IPS-NIHi7 (cell line): ENCODE measurements around the gene CRISPLD2.

ENCODE experiments used
- DNase-seq: peaks from one replicate; pipeline ENCODE4 v3.0.0; 2012; ENCODE audit warnings: mixed read lengths; ENCODE audit errors: extremely low spot score

Gene CRISPLD2

DNA sequence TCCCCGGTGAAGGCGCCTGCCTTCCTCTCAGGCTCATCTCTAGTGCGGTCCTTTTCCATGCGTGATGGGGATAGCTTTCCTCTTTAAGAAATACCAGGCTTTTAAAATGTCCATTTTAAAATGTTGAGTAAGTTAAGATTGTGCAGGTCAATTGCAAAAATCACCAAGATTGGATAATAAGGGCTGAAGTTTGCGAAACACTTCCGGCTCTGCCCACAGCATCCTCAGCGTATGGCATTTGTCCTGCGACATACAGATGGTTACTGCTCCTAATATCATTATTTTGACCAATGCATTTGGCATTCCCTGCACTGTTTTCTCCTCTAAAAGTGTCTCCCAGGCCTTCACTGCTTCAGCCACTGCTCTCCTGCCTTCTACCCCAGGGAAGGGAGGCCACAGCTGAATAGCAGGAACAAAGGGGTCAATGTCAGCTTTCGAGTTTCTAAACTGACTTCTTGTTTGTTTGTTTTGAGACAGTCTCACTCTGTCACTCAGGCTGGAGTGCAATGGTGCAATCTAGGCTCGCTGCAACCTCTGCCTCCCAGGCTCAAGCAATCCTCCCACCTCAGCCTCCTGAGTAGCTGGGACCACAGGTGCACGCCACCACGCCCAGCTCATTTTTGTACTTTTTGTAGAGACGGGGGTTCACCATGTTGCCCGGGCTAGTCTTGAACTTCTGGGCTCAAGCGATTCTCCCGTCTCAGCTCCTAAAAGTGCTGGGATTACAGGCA lies 91.9 kb downstream of the CRISPLD2 start:
- no peak for DNase-seq

DNA sequence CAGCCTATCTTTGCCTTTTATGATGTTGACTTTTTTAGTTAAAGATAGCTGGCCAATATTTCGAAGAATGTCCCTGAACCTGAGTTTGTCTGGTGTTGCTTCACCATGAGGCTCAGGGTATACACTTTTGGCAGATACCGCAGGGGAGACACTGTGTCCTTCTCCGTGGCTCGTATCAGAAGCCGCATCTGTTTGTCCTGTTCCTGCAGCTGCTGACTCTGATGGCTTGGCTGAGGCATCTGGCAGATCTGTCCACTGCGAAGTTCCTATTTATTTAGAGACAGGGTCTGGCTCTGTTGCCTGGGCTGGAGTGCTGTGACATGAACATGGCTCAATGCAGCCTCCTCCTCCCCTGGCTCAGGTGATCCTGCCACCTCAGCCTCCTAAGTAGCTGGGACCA lies 93.5 kb downstream of the CRISPLD2 start:
- no peak for DNase-seq

DNA sequence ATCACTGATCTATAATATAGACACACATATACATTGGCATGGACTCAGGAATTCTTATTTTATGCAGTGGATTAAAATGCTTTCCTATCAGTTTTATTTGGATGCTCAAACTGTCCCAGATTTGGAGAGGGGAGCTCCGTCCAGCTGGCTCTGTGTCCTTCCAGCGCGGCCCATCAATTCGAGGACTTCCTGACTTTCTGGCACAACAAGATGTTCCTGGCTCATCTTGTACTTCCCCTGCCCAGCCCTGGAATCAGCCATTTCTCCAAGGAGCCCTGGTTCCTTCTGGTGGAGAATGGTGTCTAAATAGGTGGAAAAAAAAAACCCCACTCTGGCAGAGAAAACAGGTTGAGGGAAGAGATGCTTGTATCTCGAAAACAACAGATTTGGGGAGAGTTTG lies 94.5 kb downstream of the CRISPLD2 start:
- DNase-seq, result no peak

GRCh38 chr16:84916178-84916577 lies 96.4 kb downstream of the CRISPLD2 start:
- DNase-seq, result no peak

DNA sequence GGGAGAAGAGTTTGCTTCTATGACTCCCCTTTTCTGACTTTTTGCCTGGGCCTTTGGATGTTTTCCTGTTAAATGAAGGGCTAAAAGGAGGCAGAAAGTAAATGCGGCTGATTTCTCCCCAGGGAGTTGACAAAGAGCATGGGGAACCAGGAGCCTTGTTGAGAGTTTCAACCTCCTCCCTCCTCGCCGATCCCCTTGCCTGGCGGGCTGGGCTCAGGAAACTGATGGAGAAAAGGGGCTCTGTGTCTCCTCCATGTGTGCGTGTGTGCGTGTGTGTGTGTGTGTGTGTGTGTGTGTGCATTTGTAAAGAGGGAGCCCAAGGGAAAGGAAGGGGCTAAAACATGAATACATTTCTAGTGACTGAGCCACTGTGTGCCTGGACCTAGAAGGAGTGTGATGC lies 97.1 kb downstream of the CRISPLD2 start:
- no peak for DNase-seq

DNA sequence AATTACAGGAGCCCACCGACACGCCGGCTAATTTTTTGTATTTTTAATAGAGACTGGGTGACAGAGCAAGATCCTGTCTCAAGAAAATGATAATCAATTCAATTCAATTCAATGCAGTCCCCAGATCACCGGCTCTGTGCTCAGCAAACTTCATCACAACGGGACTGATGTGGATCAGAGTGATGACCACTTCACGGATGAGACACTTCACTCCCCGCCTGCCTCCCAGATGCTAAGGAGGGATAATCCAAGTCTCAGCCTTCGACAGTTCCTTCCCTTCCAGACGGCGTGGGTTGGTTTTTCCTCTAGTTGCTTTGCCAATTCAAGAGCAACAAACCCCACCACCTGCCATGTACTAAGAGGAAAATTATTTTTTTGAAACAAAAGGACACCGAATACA lies 97.7 kb downstream of the CRISPLD2 start:
- no peak for DNase-seq

DNA sequence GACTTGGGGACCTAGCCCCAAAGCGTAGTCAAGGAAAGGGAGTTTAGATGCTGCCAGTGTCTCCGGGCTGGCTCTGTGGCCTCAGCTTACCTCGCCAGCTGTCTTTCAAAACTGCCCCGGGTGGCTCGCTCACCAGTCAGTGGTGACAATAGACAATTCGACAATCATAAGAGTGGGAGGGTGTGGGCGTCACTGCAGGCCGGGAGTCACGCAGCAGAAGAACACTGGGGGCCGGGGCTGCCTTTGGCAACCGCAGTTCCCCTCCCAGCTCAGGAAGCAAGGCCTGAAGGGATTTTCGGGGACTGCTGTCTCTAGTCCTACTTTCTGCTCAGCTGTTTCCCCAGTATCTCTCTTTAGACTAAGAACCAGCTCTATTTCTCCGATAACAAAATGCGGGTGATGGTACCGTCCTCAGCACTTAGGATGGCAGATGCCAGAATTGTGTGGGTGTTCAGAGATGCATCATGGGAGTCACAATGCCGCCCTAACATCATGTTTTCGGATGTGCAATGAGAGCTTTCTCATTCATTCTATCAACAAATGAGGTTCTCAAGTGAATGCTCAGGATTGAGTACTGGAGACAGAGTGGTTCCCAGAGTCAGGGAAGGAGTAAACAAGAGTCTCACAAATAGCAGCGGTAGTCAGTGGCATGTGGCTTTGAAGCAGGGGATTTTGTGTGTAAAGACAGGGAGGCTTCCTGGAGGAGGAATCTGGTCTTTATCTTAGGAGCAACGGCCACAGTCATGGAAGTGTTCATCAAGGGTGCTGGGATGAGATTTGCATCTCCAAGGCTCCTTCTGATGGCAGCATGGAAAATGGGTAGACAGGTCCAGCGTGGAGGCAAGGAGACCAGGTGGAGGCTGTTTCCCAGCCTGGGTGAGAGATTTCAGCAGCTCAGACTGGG lies 98.5 kb downstream of the CRISPLD2 start:
- no peak for DNase-seq

DNA sequence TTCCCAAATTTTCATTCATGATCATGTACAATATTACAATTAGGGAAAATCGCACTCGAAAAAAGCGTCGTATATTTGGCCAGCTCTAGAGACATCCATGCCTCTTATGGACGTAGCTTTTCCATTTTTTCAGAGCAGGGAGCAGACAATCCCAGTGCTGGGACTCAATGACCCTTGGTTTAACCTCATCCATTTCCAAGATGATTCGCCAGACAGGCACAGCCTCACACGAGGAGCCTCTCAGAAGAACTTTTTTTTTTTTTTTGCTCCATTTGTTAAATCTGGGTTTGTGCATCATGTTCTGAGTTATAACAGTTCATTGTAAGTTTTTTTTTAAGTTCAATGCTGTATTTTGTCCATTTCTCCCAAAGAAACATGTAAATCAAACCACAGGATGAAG lies 99.5 kb downstream of the CRISPLD2 start:
- no peak for DNase-seq

- DNase-seq, result no peak
Observed at GRCh38 chr16:84919708-84920107, 99.9 kb downstream of the CRISPLD2 start.

DNA sequence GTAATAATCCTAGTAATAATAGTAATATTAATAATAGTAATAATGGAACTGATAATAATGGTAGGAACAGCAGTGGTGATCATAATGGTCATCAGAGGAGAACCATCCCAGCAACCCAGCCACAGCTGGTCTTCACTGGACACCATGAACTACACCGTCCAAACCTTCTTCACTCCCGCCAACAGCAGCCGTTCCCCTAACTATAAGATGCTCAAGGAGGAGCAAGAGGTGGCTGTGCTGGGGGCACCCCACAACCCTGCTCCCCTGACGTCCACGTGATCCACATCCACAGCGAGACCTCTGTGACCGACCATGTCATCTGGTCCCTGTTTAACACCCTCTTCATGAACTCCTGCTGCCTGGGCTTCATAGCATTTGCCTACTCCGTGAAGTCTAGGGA lies 100.5 kb downstream of the CRISPLD2 start:
- DNase-seq, result no peak

GRCh38 chr16:84922351-84923120 lies 102.8 kb downstream of the CRISPLD2 start:
- DNase-seq, result no peak

GRCh38 chr16:84924331-84925091 lies 104.7 kb downstream of the CRISPLD2 start:
- no peak for DNase-seq

- DNase-seq, result peak; percentile 83
Observed at GRCh38 chr16:84925092-84925772, 105.4 kb downstream of the CRISPLD2 start.

DNA sequence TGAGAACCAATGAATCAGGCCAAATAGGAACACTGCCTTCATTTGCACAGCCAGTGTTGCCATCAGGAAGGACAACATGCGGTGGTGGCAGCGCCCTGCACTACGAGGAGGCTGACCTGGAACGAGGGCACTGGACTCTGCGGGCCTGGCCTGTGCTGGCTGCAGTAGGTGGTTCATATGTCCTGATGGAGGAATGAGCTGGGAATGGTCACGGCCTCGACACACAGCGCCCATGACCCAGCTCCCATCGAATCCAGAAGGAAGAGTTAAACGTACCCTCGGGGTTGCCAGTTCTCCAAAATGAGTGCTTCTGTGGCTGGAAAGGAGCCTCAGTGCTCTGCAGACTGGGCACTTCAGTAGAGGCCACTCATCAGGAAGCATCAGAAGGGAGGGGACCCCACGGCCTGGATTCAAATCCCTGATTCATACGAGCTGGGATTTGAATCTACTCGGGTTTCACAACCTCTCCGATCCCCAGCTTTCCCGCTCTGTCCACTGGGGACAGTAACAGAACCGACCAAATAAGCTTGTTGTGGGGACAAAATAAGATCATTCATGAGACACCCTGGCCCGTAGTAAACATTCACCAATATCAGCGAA lies 106.1 kb downstream of the CRISPLD2 start:
- no peak for DNase-seq

DNA sequence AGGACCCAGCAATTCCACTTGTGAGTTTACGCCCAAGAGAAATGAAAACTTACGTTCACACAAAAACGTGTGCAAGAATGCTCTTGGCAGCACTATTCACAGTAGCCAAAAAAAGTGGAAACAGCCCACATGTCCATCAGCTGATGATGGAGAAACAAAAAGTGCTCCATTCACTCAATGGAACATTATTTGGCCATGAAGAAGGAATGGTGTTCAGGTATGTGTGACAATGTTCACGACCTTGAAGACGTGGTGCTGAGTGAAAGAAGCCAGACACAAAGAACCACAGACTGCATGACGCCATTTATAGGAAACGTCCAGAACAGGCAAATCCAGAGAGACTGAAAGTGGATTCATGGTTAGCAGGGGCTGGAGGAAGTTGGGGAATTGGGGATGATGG lies 106.7 kb downstream of the CRISPLD2 start:
- no peak for DNase-seq

DNA sequence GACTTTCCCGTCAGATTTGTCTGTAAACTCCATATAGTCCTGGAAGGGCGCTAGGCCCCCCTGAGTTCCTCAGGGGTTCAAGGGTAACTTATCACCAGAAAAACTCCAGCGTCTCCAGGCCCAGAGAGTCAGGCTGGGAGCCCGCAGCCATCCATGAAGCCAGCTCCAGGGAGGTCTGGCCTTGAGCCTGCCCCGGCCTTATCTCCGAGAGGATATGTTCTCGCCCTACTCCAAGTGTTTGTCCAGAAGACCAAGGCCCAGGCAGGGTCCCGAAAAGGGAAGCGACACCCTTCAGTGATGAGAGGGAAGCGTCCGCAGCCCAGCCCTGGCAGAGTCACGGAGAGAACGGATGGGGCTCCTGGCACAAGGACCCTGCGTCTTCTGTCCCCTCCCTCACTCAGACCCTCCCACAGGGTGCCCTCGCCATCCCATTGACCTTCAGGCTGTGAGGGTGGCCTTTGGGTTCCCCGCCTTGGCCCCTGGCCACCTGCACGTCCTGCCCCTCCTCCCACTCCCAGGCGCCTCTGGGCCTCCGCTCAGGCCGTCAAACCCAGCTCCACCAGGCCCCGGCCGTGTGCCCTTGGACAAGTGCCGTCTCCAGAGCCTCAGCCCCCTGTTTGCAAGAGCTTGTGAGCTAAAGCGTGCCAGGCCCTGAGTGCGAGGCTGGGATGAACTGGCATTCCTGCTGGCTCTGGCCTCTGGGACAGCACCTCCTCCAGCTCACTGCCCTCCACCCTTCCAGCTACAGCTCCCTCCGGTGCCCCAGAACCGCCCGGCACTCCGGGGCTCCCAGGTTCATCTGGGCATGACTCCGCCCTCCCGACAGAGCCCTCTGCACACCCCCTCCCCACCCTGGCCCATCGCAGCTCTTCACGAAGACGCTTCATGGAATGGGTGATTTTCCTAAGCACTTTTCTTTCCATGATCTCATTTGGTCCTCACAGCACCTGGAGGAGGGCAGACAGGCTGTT lies 108.1 kb downstream of the CRISPLD2 start:
- no peak for DNase-seq

GRCh38 chr16:84928679-84929420 lies 109.1 kb downstream of the CRISPLD2 start:
- no peak for DNase-seq

DNA sequence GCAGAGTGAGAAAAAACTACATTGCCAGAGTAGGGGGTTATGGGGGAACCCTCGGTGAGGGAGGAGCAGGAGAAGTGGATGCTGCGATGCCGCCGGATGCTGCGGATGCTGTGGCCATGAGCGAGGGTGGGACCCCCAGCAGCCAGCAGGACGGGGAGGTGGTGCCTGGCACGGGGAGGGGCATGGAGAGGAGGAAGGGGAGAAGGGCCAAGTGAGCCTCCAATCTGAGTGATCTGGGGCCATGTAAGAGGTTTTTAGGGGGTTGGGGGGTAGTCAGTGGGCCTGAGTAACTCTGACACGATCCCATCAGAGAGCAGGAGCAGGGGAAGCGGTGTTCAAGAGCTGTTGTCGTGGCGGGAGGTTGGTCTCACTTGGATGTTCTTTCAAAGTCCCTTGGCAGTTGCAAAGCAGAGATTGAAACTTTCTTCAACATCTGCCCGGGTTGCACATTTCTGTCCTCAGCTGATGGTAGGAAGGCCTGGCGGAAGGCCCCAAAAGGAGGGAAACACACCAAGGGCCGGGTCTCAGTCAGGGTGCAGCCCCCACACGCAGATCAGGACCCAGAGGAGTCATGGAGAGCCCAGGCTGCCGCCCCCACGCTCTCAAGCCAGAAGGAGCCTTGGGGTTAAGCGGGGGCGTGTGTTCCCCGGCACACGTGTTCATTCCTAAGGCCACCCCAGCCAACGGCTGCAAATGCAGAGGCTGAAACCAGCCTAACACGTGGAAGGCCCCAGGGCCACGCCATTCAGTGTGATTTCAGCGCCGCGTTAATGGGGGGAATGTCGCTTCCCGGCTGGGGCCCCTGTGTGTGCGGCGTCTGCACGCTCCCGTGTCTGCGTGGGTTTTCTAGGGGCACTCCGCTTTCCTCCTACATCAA lies 109.9 kb downstream of the CRISPLD2 start:
- DNase-seq, result no peak
